NB4 (cell line): ENCODE data around the gene MRPS31.
"Not testable (repeated sequence)": the region's sequence is repeated elsewhere in the genome, so short reads cannot be mapped to it uniquely, and the experiment has no call there.

ENCODE experiments used
- DNase-seq: peaks from one replicate; pipeline ENCODE4 v3.0.0; 2010; ENCODE audit warnings: low read depth
- H3K4me3 ChIP-seq: one replicate; pipeline ENCODE4 v1.5.1; 2011; ENCODE audit warnings: mild to moderate bottlenecking, low read depth, low read length, moderate library complexity
- CTCF ChIP-seq: IDR thresholded peaks from one replicate; pipeline ENCODE4 v1.5.1; 2012; ENCODE audit warnings: low read depth, low read length
- MAX ChIP-seq: IDR thresholded peaks from 2 replicates; pipeline ENCODE4 v1.6.1; 2011; ENCODE audit warnings: low read depth, low read length
- MYC ChIP-seq: IDR thresholded peaks from 2 replicates; pipeline ENCODE4 v1.6.1; 2011; ENCODE audit warnings: low read depth, low read length
- POLR2A ChIP-seq: IDR thresholded peaks from 2 replicates; pipeline ENCODE4 v1.6.1; 2011; ENCODE audit warnings: mild to moderate bottlenecking; ENCODE audit not compliant: insufficient read length; ENCODE audit errors: extremely low read depth

Gene MRPS31

DNA sequence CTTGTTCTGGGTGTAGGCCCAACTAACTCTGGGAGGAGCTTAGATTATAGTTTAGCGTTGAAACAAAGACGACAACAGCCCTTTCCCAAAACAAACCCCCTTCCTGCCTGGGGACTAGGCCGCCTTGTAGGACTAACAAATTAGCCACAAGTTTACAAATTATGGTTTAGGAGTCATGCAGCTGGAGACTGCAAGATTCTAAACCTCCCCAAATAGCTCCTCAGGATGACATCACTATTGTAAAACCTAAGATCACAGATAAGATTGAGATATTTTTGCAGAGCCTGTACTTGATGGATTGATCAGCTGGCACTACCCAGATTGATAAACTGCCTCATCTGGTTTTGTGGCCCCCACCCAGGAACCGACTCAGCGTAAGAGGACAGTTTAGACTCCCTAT lies 16.1 kb upstream of the MRPS31 start:
- no peak for TF ChIP-seq POLR2A
- no peak for TF ChIP-seq MYC
- TF ChIP-seq CTCF: no peak
- no peak for TF ChIP-seq MAX
- peak; percentile 58 for DNase-seq
- H3K4me3 ChIP-seq: no peak overlapping the region

DNA sequence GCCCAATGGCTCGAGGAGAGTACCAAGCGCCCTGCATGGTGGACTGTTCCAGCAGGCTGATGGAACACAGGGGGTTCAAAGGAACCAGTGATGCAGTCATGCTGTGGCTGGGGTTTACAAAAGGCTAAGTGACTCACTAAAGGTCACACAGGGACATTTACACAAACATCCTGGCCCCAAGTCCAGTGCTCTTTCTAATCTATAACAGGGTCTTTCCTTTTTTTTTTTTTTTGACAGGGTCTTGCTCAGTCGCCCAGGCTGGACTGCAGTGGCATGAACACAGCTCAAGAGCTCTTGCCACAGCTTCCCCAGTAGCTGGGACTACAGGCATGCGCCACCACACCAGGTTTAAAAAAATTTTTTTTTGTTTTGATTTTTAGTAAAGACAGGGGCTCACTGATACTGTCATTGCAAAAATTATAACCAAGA lies 15.6 kb upstream of the MRPS31 start:
- TF ChIP-seq MYC (no peak), POLR2A (no peak), CTCF (no peak), MAX (no peak)
- H3K4me3 ChIP-seq: no peak overlapping the region
- peak; percentile 56 for DNase-seq

DNA sequence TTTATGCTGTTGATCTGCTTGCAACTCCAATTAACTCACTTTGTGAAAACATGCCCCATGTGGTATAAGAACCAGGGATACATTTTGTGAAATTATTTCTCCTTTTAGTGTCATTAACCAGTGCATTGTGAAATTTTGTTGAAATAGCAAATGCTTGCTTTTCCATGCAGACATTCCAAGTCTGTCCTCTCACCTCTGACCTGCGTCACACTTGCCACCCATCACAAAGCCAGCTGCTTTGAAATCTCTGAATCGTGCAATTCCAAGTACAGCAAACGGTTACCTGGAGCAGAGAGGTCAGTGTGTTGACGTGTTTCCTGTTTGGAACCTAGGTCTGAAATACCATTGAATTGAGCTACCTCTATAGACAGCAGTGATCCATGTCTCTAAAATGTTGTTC lies 13.6 kb upstream of the MRPS31 start:
- TF ChIP-seq POLR2A: no peak
- no peak for TF ChIP-seq MAX
- TF ChIP-seq CTCF: no peak
- no peak for TF ChIP-seq MYC
- DNase-seq: no peak
- H3K4me3 ChIP-seq: no peak overlapping the region

DNA sequence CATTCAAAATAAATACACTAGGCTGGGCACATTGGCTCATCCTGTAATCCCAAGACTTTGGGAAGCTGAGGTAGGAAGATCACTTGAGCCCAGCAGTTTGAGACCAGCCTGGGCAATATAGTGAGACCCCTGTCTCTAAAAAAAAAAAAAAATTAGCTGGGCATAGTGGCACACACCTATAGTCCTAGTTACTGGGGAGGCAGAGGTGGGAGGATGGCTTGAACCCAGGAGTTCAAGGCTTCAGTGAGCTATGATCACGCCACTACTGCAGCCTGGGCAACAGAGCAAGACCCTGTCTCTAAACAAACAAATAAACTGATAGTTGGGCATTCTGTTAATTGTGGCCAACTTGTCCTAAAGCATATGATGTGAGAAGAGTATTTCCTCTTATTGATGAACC lies 12.0 kb upstream of the MRPS31 start:
- not testable (repeated sequence) for H3K4me3 ChIP-seq, DNase-seq

- H3K4me3 ChIP-seq: no peak overlapping the region
- TF ChIP-seq POLR2A: no peak
- TF ChIP-seq CTCF: no peak
- no peak for TF ChIP-seq MYC
- no peak for TF ChIP-seq MAX
- DNase-seq: peak; percentile 65
Observed at GRCh38 chr13:40781717-40782116, 10.7 kb upstream of the MRPS31 start.

DNA sequence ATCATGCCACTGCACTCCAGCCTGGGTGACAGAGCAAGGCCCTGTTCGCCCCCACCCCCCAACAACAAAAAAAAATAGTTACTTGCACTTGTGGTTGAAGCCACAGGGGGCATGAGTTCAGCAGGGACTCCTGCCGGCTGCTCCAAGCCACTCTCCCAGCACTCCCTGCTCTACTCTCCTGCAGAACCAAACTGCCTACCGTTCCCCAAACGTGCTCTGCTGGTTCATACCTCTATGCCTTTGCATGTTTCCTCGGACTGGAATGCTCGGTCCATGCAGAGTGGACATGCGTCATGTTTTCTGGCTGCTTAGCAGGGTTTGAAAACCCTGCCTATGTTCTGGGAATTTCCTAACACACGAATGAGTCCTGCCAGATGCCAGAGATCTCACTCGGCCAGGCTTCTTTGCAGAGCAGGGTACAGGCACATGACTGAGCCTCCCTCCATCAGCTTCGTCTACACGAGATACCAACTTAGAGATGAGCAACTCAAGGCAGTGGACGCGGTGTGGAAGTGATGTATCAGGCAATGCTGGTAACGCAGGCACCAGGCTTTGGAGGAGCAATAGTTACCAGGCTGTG lies 9.9 kb upstream of the MRPS31 start:
- TF ChIP-seq MAX: 0 out of 2 replicates have a peak, but pooled peaks have one; percentile 3
- peak; percentile 34 for TF ChIP-seq CTCF
- no peak for TF ChIP-seq POLR2A
- H3K4me3 ChIP-seq: no peak overlapping the region
- peak; percentile 86 for DNase-seq
